HepG2 (cell line): Measurements from ENCODE around the gene ALDH3A2. TPM values are rescaled to one million over a fixed set of nuclear protein-coding genes. Genes with fewer than 3 reads are reported as not detected.

Source experiments
- CREM ChIP-seq, 2 experiments: sonication (generic) in 1 of 2; formaldehyde crosslinking in 1 of 2; IDR thresholded peaks; 2 replicates each; pipeline versions ENCODE4 v1.4.0 to v1.6.1; 2016 to 2020; ENCODE audit warnings: antibody characterized with exemption in 1 of 2, mild to moderate bottlenecking in 1 of 2, missing genetic modification reagents in 1 of 2
- EP300 ChIP-seq, 3 experiments: sonication (generic) in 1 of 3; formaldehyde crosslinking in 1 of 3; IDR thresholded peaks; 2 replicates each; pipeline versions ENCODE4 v1.5.1 to v1.6.1; 2011 to 2020; ENCODE audit warnings: low read depth in 2 of 3, low read length in 2 of 3, borderline replicate concordance in 1 of 3, improper control_type of control experiment in 1 of 3, mild to moderate bottlenecking in 1 of 3, missing genetic modification reagents in 1 of 3, moderate library complexity in 1 of 3
- HOXA5 ChIP-seq: sonication (generic); formaldehyde crosslinking; IDR thresholded peaks from 2 replicates; pipeline ENCODE4 v1.4.0; 2020; ENCODE audit warnings: missing genetic modification reagents
- NR2F6 ChIP-seq, 2 experiments: IDR thresholded peaks; 2 replicates each; pipeline ENCODE4 v1.6.1; 2016; ENCODE audit warnings: antibody characterized with exemption in 1 of 2, mild to moderate bottlenecking in 1 of 2
- RARA ChIP-seq: IDR thresholded peaks from 2 replicates; pipeline ENCODE4 v1.6.1; 2016; ENCODE audit warnings: missing genetic modification reagents, missing compliant biosample characterization
- SAP130 ChIP-seq: IDR thresholded peaks from 2 replicates; pipeline ENCODE4 v1.6.1; 2016; ENCODE audit warnings: low read depth
- TBX2 ChIP-seq: sonication (generic); formaldehyde crosslinking; IDR thresholded peaks from 2 replicates; pipeline ENCODE4 v1.5.0; 2020; ENCODE audit warnings: missing genetic modification reagents, mild to moderate bottlenecking, borderline replicate concordance
- ZNF670 ChIP-seq: sonication (generic); formaldehyde crosslinking; IDR thresholded peaks from 2 replicates; pipeline ENCODE4 v1.8.0; 2022; ENCODE audit warnings: mild to moderate bottlenecking, missing genetic modification reagents, borderline replicate concordance
- polyA plus RNA-seq, 8 experiments: library from polyadenylated mRNA; depleted of rRNA in 3 of 8; stranded (reverse) in 7 of 8; unstranded in 1 of 8; fragments of >200 nt; fragmentation: Illumina TruSeq in 4 of 8; extraction: Trizol in 4 of 8; gene quantifications; 2 replicates each; pipeline versions ENCODE4 v1.2.1 to v1.2.3, GENCODE V29; 2011 to 2016; ENCODE audit warnings: low read depth in 4 of 8, missing spikeins in 1 of 8, mixed read lengths in 1 of 8; ENCODE audit not compliant: insufficient read depth in 1 of 8
- total RNA-seq, 5 experiments: library from RNA; depleted of rRNA; stranded (reverse); fragments of >200 nt; fragmentation: Illumina TruSeq; extraction: Trizol; gene quantifications; 2 replicates each; pipeline ENCODE4 v1.2.3, GENCODE V29; 2016; ENCODE audit warnings: low read depth in 1 of 5
- TF ChIP-seq, protein P1 (sequence below): sonication (generic); formaldehyde crosslinking; IDR thresholded peaks from 2 replicates; pipeline ENCODE4 v1.4.0; 2020; ENCODE audit warnings: missing genetic modification reagents
- TF ChIP-seq, protein P2 (sequence below): sonication (generic); formaldehyde crosslinking; IDR thresholded peaks from 2 replicates; pipeline ENCODE4 v1.4.0; 2020; ENCODE audit warnings: missing genetic modification reagents, borderline replicate concordance
- TF ChIP-seq, protein P3 (sequence below): sonication (generic); formaldehyde crosslinking; IDR thresholded peaks from 2 replicates; pipeline ENCODE4 v1.4.0; 2020; ENCODE audit warnings: missing genetic modification reagents, mild to moderate bottlenecking, borderline replicate concordance
- TF ChIP-seq, protein P4 (sequence below): sonication (generic); formaldehyde crosslinking; IDR thresholded peaks from 2 replicates; pipeline ENCODE4 v1.4.0; 2020; ENCODE audit warnings: mild to moderate bottlenecking, missing genetic modification reagents
- TF ChIP-seq, protein P5 (sequence below): sonication (generic); formaldehyde crosslinking; IDR thresholded peaks from 2 replicates; pipeline ENCODE4 v1.4.0; 2020; ENCODE audit warnings: missing genetic modification reagents
- TF ChIP-seq, protein P6 (sequence below): sonication (generic); formaldehyde crosslinking; IDR thresholded peaks from 2 replicates; pipeline ENCODE4 v1.4.0; 2020; ENCODE audit warnings: mild to moderate bottlenecking, missing genetic modification reagents

Gene ALDH3A2
- total and polyA plus RNA-seq, 2 of the 13 experiments (the other 11 are each of a cell fraction or from before 2014, with no cell fraction given): 80.8 to 180 TPM

DNA sequence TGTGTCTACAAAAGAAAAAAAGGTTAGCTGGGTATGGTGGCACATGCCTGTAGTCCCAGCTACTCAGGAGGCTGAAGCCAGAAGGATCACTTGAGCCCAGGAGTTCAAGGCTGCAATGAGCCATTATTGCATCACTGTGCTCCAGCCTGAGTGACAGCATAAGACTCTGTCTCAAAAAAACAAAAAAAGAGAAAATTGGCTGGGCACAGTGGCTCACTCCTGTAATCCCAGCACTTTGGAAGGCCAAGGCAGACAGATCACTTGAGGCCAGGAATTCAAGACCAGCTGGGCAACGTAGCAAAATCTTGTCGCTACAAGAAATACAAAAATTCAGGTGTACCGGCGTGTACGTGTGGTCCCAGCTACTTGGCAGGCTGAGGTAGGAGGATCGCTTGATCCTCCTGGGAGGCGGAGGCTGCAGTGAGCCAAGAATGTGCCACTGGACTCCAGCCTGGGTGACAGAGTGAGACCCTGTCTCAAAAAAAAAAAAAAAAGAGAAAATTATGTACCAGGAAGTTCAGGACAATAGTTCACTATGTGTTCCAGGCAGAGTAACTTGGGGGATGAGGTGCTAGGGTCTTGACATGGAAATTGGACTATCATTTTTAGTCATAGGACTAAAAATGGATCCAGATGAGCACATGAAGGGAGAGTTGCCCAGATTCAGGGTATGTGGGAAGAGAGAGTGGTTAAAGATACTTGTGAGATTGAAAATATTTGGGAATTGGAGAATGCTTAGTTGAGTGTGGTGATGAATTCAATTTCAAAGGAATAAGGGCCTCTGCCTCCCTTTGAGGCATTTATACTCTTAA lies 11.0 kb downstream of the ALDH3A2 start (continued):
- TF ChIP-seq, protein P1, sequence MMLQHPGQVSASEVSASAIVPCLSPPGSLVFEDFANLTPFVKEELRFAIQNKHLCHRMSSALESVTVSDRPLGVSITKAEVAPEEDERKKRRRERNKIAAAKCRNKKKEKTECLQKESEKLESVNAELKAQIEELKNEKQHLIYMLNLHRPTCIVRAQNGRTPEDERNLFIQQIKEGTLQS (CRISPR knock-in tag): peak; percentile 94
- TF ChIP-seq NR2F6 (IDR thresholded peaks at IDR 0.05) (peak; percentile 38; the same call in 1 of the 2 replicates), NR2F6 (CRISPR knock-in tag; IDR thresholded peaks at IDR 0.05) (peak; percentile 65; the same call in 1 of the 2 replicates), ZNF670 (CRISPR knock-in tag) (no peak), TBX2 (CRISPR knock-in tag) (0 out of 2 replicates have a peak, but pooled peaks have one; percentile 15), HOXA5 (CRISPR knock-in tag) (no peak), EP300 (IDR thresholded peaks at IDR 0.05; ENCODE audit: low read depth in 2 of 2, low read length in 2 of 2) (peak in 1 of 2 experiments; percentile 69; a peak in 2 of 4 replicates), EP300 (CRISPR knock-in tag; IDR thresholded peaks at IDR 0.05; ENCODE audit: borderline replicate concordance) (no peak; the same call in 1 of the 2 replicates), RARA (CRISPR knock-in tag) (peak; percentile 74), CREM (IDR thresholded peaks at IDR 0.05) (peak; percentile 47; the same call in 1 of the 2 replicates), CREM (CRISPR knock-in tag; IDR thresholded peaks at IDR 0.05) (no peak), SAP130 (CRISPR knock-in tag) (peak; percentile 45; the same call in 1 of the 2 replicates)
- TF ChIP-seq, protein P2, sequence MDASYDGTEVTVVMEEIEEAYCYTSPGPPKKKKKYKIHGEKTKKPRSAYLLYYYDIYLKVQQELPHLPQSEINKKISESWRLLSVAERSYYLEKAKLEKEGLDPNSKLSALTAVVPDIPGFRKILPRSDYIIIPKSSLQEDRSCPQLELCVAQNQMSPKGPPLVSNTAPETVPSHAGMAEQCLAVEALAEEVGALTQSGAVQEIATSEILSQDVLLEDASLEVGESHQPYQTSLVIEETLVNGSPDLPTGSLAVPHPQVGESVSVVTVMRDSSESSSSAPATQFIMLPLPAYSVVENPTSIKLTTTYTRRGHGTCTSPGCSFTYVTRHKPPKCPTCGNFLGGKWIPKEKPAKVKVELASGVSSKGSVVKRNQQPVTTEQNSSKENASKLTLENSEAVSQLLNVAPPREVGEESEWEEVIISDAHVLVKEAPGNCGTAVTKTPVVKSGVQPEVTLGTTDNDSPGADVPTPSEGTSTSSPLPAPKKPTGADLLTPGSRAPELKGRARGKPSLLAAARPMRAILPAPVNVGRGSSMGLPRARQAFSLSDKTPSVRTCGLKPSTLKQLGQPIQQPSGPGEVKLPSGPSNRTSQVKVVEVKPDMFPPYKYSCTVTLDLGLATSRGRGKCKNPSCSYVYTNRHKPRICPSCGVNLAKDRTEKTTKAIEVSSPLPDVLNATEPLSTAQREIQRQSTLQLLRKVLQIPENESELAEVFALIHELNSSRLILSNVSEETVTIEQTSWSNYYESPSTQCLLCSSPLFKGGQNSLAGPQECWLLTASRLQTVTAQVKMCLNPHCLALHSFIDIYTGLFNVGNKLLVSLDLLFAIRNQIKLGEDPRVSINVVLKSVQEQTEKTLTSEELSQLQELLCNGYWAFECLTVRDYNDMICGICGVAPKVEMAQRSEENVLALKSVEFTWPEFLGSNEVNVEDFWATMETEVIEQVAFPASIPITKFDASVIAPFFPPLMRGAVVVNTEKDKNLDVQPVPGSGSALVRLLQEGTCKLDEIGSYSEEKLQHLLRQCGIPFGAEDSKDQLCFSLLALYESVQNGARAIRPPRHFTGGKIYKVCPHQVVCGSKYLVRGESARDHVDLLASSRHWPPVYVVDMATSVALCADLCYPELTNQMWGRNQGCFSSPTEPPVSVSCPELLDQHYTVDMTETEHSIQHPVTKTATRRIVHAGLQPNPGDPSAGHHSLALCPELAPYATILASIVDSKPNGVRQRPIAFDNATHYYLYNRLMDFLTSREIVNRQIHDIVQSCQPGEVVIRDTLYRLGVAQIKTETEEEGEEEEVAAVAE (CRISPR knock-in tag): peak; percentile 39; the same call in 1 of the 2 replicates
- TF ChIP-seq, protein P3, sequence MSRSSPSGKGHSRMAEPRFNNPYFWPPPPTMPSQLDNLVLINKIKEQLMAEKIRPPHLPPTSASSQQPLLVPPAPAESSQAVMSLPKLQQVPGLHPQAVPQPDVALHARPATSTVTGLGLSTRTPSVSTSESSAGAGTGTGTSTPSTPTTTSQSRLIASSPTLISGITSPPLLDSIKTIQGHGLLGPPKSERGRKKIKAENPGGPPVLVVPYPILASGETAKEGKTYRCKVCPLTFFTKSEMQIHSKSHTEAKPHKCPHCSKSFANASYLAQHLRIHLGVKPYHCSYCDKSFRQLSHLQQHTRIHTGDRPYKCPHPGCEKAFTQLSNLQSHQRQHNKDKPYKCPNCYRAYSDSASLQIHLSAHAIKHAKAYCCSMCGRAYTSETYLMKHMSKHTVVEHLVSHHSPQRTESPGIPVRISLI (CRISPR knock-in tag): peak; percentile 52
- TF ChIP-seq, protein P4, sequence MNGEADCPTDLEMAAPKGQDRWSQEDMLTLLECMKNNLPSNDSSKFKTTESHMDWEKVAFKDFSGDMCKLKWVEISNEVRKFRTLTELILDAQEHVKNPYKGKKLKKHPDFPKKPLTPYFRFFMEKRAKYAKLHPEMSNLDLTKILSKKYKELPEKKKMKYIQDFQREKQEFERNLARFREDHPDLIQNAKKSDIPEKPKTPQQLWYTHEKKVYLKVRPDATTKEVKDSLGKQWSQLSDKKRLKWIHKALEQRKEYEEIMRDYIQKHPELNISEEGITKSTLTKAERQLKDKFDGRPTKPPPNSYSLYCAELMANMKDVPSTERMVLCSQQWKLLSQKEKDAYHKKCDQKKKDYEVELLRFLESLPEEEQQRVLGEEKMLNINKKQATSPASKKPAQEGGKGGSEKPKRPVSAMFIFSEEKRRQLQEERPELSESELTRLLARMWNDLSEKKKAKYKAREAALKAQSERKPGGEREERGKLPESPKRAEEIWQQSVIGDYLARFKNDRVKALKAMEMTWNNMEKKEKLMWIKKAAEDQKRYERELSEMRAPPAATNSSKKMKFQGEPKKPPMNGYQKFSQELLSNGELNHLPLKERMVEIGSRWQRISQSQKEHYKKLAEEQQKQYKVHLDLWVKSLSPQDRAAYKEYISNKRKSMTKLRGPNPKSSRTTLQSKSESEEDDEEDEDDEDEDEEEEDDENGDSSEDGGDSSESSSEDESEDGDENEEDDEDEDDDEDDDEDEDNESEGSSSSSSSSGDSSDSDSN (CRISPR knock-in tag): peak; percentile 43; the same call in 1 of the 2 replicates
- TF ChIP-seq, protein P5, sequence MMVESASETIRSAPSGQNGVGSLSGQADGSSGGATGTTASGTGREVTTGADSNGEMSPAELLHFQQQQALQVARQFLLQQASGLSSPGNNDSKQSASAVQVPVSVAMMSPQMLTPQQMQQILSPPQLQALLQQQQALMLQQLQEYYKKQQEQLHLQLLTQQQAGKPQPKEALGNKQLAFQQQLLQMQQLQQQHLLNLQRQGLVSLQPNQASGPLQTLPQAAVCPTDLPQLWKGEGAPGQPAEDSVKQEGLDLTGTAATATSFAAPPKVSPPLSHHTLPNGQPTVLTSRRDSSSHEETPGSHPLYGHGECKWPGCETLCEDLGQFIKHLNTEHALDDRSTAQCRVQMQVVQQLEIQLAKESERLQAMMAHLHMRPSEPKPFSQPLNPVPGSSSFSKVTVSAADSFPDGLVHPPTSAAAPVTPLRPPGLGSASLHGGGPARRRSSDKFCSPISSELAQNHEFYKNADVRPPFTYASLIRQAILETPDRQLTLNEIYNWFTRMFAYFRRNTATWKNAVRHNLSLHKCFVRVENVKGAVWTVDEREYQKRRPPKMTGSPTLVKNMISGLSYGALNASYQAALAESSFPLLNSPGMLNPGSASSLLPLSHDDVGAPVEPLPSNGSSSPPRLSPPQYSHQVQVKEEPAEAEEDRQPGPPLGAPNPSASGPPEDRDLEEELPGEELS (CRISPR knock-in tag): peak; percentile 37; the same call in 1 of the 2 replicates
- TF ChIP-seq, protein P6, sequence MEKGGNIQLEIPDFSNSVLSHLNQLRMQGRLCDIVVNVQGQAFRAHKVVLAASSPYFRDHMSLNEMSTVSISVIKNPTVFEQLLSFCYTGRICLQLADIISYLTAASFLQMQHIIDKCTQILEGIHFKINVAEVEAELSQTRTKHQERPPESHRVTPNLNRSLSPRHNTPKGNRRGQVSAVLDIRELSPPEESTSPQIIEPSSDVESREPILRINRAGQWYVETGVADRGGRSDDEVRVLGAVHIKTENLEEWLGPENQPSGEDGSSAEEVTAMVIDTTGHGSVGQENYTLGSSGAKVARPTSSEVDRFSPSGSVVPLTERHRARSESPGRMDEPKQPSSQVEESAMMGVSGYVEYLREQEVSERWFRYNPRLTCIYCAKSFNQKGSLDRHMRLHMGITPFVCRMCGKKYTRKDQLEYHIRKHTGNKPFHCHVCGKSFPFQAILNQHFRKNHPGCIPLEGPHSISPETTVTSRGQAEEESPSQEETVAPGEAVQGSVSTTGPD (CRISPR knock-in tag): peak; percentile 66; the same call in 1 of the 2 replicates
